HEK293 (cell line): Measurements from ENCODE around the gene SESTD1.

Source experiments
- CTCF ChIA-PET: fragments of 350-600 bp; formaldehyde crosslinking; extraction: SDS; loops from one replicate; lab custom pipeline; 2021; ENCODE audit warnings: antibody characterized with exemption; lab: Yijun Ruan, JAX
- POLR2A ChIA-PET: fragments of 300-600 bp; formaldehyde crosslinking; extraction: SDS; loops from one replicate; lab custom pipeline; 2020; ENCODE audit warnings: antibody characterized with exemption, inconsistent platforms; lab: Yijun Ruan, JAX
- H3K27ac ChIP-seq: fragments of 200-500 bp; sonication (Bioruptor generic); 2 replicates; pipeline ENCODE4 v1.5.1; 2014; ENCODE audit warnings: low read depth, low read length, control low read depth, inconsistent platforms; ENCODE audit errors: extremely low read depth
- H3K36me3 ChIP-seq, 2 experiments: fragments of 200-500 bp in 1 of 2; sonication (Bioruptor generic) in 1 of 2; 1 replicate in 1 of 2; 2 replicates in 1 of 2; pipeline ENCODE4 v1.5.1; 2014 to 2017; ENCODE audit warnings: inconsistent platforms in 2 of 2, low read length in 2 of 2; ENCODE audit not compliant: control insufficient read depth in 2 of 2, insufficient read depth in 1 of 2
- H3K4me1 ChIP-seq: fragments of 200-500 bp; sonication (Bioruptor generic); 2 replicates; pipeline ENCODE4 v1.5.1; 2014; ENCODE audit warnings: mild to moderate bottlenecking, low read length, inconsistent platforms; ENCODE audit not compliant: control insufficient read depth, insufficient read depth
- H3K4me3 ChIP-seq: 2 replicates; pipeline ENCODE4 v1.5.1; 2011; ENCODE audit warnings: low read depth, mild to moderate bottlenecking, control low read depth, low read length, moderate library complexity
- H3K9me3 ChIP-seq: fragments of 200-500 bp; sonication (Bioruptor generic); 2 replicates; pipeline ENCODE4 v1.5.1; 2014; ENCODE audit warnings: low read depth, low read length, inconsistent platforms; ENCODE audit not compliant: control insufficient read depth, insufficient read depth
- HOXD13 ChIP-seq: sonication (generic); formaldehyde crosslinking; IDR thresholded peaks from 2 replicates; pipeline ENCODE4 v1.8.0; 2022; ENCODE audit warnings: missing genetic modification reagents, borderline replicate concordance
- PRDM6 ChIP-seq: fragments of 450-650 bp; formaldehyde crosslinking; IDR thresholded peaks from 2 replicates; pipeline ENCODE4 v1.5.1; 2017; ENCODE audit warnings: missing biosample characterization, missing genetic modification characterization
- RBAK ChIP-seq: fragments of 450-650 bp; formaldehyde crosslinking; IDR thresholded peaks from 2 replicates; pipeline ENCODE4 v1.5.1; 2016; ENCODE audit warnings: missing biosample characterization, missing genetic modification characterization
- REPIN1 ChIP-seq: fragments of 450-650 bp; formaldehyde crosslinking; IDR thresholded peaks from 2 replicates; pipeline ENCODE4 v1.5.1; 2017; ENCODE audit warnings: missing biosample characterization, missing genetic modification characterization, low read depth
- TCF7L2 ChIP-seq: IDR thresholded peaks from 2 replicates; pipeline ENCODE4 v1.6.1; 2011; ENCODE audit warnings: low read depth, mild to moderate bottlenecking, inconsistent platforms, low read length, moderate library complexity, borderline replicate concordance
- YY2 ChIP-seq: fragments of 450-650 bp; formaldehyde crosslinking; IDR thresholded peaks from 2 replicates; pipeline ENCODE4 v1.5.1; 2016; ENCODE audit warnings: missing biosample characterization, missing genetic modification characterization
- ZEB2 ChIP-seq: fragments of 450-650 bp; formaldehyde crosslinking; IDR thresholded peaks from 2 replicates; pipeline ENCODE4 v1.5.1; 2016; ENCODE audit warnings: missing biosample characterization, missing genetic modification characterization
- ZNF114 ChIP-seq: fragments of 450-650 bp; formaldehyde crosslinking; IDR thresholded peaks from 2 replicates; pipeline ENCODE4 v1.5.0; 2017; ENCODE audit warnings: missing biosample characterization, missing genetic modification characterization
- ZNF184 ChIP-seq: fragments of 450-650 bp; IDR thresholded peaks from 2 replicates; pipeline ENCODE4 v1.5.1; 2018; ENCODE audit warnings: missing biosample characterization, mild to moderate bottlenecking, missing genetic modification characterization
- ZNF202 ChIP-seq: fragments of 450-650 bp; formaldehyde crosslinking; IDR thresholded peaks from 2 replicates; pipeline ENCODE4 v1.5.1; 2016; ENCODE audit warnings: missing biosample characterization, missing genetic modification characterization, borderline replicate concordance
- ZNF23 ChIP-seq: fragments of 450-650 bp; formaldehyde crosslinking; IDR thresholded peaks from 2 replicates; pipeline ENCODE4 v1.5.1; 2016; ENCODE audit warnings: missing biosample characterization, missing genetic modification characterization, borderline replicate concordance
- ZNF248 ChIP-seq: fragments of 450-650 bp; formaldehyde crosslinking; IDR thresholded peaks from 2 replicates; pipeline ENCODE4 v1.5.1; 2017; ENCODE audit warnings: missing biosample characterization, missing genetic modification characterization
- ZNF404 ChIP-seq: fragments of 450-650 bp; formaldehyde crosslinking; IDR thresholded peaks from 2 replicates; pipeline ENCODE4 v1.5.1; 2017; ENCODE audit warnings: missing biosample characterization, missing genetic modification characterization
- ZNF530 ChIP-seq: fragments of 450-650 bp; formaldehyde crosslinking; IDR thresholded peaks from 2 replicates; pipeline ENCODE4 v1.5.1; 2016; ENCODE audit warnings: low read depth, missing biosample characterization, missing genetic modification characterization
- ZNF585B ChIP-seq: fragments of 450-650 bp; formaldehyde crosslinking; IDR thresholded peaks from 2 replicates; pipeline ENCODE4 v1.5.1; 2016; ENCODE audit warnings: missing biosample characterization, missing genetic modification characterization
- ZNF621 ChIP-seq: fragments of 450-650 bp; formaldehyde crosslinking; IDR thresholded peaks from 2 replicates; pipeline ENCODE4 v1.5.1; 2017; ENCODE audit warnings: missing biosample characterization, missing genetic modification characterization
- ZNF629 ChIP-seq: fragments of 450-650 bp; formaldehyde crosslinking; IDR thresholded peaks from 2 replicates; pipeline ENCODE4 v1.5.1; 2017; ENCODE audit warnings: missing biosample characterization, missing genetic modification characterization
- ZNF692 ChIP-seq: fragments of 450-650 bp; formaldehyde crosslinking; IDR thresholded peaks from 2 replicates; pipeline ENCODE4 v1.5.1; 2016; ENCODE audit warnings: missing biosample characterization, missing genetic modification characterization
- ZNF776 ChIP-seq: fragments of 450-650 bp; formaldehyde crosslinking; IDR thresholded peaks from 2 replicates; pipeline ENCODE4 v1.5.0; 2017; ENCODE audit warnings: missing biosample characterization, missing genetic modification characterization, borderline replicate concordance
- ZNF837 ChIP-seq: fragments of 450-650 bp; formaldehyde crosslinking; IDR thresholded peaks from 2 replicates; pipeline ENCODE4 v1.5.1; 2016; ENCODE audit warnings: missing biosample characterization, missing genetic modification characterization
- TF ChIP-seq, protein P1 (sequence below): fragments of 450-650 bp; formaldehyde crosslinking; IDR thresholded peaks from 2 replicates; pipeline ENCODE4 v1.5.1; 2017; ENCODE audit warnings: missing biosample characterization, missing genetic modification characterization
- TF ChIP-seq, protein P2 (sequence below): fragments of 450-650 bp; IDR thresholded peaks from 2 replicates; pipeline ENCODE4 v1.5.1; 2018; ENCODE audit warnings: missing biosample characterization, mild to moderate bottlenecking, missing genetic modification characterization
- TF ChIP-seq, protein P3 (sequence below): fragments of 450-650 bp; formaldehyde crosslinking; IDR thresholded peaks from 2 replicates; pipeline ENCODE4 v1.5.1; 2016; ENCODE audit warnings: missing biosample characterization, missing genetic modification characterization

SESTD1 gene

DNA sequence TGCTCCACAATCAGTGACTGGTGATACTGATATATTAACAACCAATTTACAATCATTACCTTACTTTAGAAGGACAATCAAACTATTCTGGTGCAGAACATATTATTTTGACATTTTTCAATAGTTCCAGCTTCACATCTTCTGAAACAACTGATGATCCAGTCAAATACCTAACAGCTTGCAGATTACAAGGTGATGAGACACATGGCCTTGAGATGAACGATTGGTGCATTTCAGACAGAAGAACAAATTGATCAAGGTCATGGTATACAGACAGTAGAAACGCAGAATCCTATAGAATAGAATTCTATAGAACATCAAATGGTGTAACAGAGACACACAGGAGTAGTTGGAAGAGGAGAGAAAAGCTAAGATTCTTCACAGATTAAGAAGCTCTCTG is 24.8 kb downstream of the SESTD1 start:
- Histone ChIP-seq H3K4me1 (peaks cover 25% of the 10 kb centered on the region), H3K4me3 (no peak overlapping the region), H3K36me3 (no peaks in the 10 kb centered on the region), H3K9me3 (no peaks in the 10 kb centered on the region), H3K27ac (no peak overlapping the region)
- ChIA-PET POLR2A (no interaction called here), CTCF (interaction anchor here (0.6 to 1.0 kb wide), 3 partner anchors 12 to 821 kb away, joined by 3 to 4 read pairs (median 3); no protein-coding TSS in a partner anchor)
- TF ChIP-seq ZNF837 (tag by site-specific recombination) (no peak), HOXD13 (CRISPR knock-in tag) (no peak), ZEB2 (tag by site-specific recombination) (no peak), ZNF629 (tag by site-specific recombination) (no peak), ZNF692 (no peak), REPIN1 (no peak)

DNA sequence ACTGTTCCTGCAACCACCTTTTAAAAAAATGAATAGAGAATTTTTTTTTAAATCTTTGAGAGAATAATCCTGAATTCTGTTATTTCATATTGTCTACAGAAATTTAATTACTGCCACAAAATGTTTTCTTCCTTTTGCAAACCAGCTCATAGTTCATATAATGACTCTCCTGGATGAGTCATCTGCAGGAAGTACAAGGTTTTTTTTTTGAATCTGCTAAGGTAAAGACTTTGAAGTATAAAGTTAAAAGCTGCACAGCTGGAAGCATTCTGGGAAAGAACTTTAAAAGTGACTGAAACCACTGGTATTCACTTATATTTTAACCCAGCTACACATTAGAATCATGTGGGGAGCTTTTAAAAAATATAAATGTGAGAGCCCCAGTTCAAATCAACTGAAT is 25.4 kb downstream of the SESTD1 start:
- ChIA-PET CTCF (interaction anchor here (0.6 to 0.9 kb wide), 4 partner anchors 12 to 1953 kb away, joined by 3 to 8 read pairs (median 4); no protein-coding TSS in a partner anchor), POLR2A (interaction anchor here (0.5 kb wide), 1 partner anchor 40 kb away, joined by 4 read pairs; no protein-coding TSS in a partner anchor)
- Histone ChIP-seq H3K4me3 (no peak overlapping the region), H3K9me3 (no peaks in the 10 kb centered on the region), H3K36me3 (no peaks in the 10 kb centered on the region), H3K4me1 (peaks cover 25% of the 10 kb centered on the region), H3K27ac (no peak overlapping the region)
- TF ChIP-seq ZNF585B (tag by site-specific recombination) (no peak), PRDM6 (tag by site-specific recombination) (peak; percentile 52; the same call in 1 of the 2 replicates), TCF7L2 (peak; percentile 42; the same call in 1 of the 2 replicates)
- TF ChIP-seq, all 188 proteins: peak for 2

DNA sequence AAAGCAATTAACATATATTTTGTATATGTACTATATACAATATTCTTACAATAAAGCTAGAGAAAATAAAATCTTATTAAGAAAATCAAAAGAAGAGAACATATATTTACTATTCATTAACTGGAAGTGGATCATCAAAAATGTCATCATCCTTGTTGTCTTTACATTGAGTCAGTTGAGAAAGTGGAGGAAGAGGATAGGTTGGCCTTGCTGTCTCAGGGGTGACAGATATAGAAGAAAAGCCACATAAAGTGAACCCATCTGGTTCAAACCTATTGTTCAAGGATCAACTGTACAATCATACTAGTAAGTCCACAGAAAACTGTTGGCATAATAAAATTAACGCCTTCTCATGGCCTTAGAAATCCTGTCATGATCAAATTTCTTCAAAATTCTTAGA is 26.6 kb downstream of the SESTD1 start:
- Histone ChIP-seq H3K4me3 (no peak overlapping the region), H3K27ac (no peak overlapping the region), H3K36me3 (no peaks in the 10 kb centered on the region), H3K9me3 (no peaks in the 10 kb centered on the region), H3K4me1 (peaks cover 25% of the 10 kb centered on the region)
- ChIA-PET CTCF (interaction anchor here (0.6 kb wide), 1 partner anchor 34 kb away, joined by 3 read pairs; no protein-coding TSS in a partner anchor), POLR2A (no interaction called here)
- TF ChIP-seq ZNF776 (tag by site-specific recombination): no peak
- no peak for TF ChIP-seq ZNF23 (tag by site-specific recombination)
- TF ChIP-seq RBAK (tag by site-specific recombination): no peak
- no peak for TF ChIP-seq ZNF202 (tag by site-specific recombination)
- TF ChIP-seq YY2: no peak
- TF ChIP-seq ZNF621 (tag by site-specific recombination): no peak
- no peak for TF ChIP-seq ZNF404 (tag by site-specific recombination)
- TF ChIP-seq, protein P1, sequence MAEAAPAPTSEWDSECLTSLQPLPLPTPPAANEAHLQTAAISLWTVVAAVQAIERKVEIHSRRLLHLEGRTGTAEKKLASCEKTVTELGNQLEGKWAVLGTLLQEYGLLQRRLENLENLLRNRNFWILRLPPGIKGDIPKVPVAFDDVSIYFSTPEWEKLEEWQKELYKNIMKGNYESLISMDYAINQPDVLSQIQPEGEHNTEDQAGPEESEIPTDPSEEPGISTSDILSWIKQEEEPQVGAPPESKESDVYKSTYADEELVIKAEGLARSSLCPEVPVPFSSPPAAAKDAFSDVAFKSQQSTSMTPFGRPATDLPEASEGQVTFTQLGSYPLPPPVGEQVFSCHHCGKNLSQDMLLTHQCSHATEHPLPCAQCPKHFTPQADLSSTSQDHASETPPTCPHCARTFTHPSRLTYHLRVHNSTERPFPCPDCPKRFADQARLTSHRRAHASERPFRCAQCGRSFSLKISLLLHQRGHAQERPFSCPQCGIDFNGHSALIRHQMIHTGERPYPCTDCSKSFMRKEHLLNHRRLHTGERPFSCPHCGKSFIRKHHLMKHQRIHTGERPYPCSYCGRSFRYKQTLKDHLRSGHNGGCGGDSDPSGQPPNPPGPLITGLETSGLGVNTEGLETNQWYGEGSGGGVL (tag by site-specific recombination): no peak
- TF ChIP-seq ZNF184: no peak
- TF ChIP-seq, protein P2, sequence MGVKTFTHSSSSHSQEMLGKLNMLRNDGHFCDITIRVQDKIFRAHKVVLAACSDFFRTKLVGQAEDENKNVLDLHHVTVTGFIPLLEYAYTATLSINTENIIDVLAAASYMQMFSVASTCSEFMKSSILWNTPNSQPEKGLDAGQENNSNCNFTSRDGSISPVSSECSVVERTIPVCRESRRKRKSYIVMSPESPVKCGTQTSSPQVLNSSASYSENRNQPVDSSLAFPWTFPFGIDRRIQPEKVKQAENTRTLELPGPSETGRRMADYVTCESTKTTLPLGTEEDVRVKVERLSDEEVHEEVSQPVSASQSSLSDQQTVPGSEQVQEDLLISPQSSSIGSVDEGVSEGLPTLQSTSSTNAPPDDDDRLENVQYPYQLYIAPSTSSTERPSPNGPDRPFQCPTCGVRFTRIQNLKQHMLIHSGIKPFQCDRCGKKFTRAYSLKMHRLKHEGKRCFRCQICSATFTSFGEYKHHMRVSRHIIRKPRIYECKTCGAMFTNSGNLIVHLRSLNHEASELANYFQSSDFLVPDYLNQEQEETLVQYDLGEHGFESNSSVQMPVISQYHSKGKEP (tag by site-specific recombination): no peak
- TF ChIP-seq ZNF114: no peak
- TF ChIP-seq ZNF530: no peak
- no peak for TF ChIP-seq ZNF248 (tag by site-specific recombination)
- TF ChIP-seq, protein P3, sequence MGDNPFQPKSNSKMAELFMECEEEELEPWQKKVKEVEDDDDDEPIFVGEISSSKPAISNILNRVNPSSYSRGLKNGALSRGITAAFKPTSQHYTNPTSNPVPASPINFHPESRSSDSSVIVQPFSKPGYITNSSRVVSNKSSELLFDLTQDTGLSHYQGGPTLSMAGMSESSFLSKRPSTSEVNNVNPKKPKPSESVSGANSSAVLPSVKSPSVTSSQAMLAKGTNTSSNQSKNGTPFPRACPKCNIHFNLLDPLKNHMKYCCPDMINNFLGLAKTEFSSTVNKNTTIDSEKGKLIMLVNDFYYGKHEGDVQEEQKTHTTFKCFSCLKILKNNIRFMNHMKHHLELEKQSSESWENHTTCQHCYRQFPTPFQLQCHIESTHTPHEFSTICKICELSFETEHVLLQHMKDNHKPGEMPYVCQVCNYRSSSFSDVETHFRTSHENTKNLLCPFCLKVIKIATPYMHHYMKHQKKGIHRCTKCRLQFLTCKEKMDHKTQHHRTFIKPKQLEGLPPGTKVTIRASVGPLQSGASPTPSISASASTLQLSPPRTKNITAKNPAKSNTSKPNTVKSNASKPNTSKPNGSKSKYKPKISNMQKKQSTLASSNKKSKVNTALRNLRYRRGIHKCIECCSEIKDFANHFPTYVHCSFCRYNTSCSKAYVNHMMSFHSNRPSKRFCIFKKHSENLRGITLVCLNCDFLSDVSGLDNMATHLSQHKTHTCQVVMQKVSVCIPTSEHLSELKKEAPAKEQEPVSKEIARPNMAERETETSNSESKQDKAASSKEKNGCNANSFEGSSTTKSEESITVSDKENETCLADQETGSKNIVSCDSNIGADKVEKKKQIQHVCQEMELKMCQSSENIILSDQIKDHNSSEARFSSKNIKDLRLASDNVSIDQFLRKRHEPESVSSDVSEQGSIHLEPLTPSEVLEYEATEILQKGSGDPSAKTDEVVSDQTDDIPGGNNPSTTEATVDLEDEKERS (tag by site-specific recombination): no peak
